ENCODE data around the gene KDM3B. TPM values are rescaled to one million over a fixed set of nuclear protein-coding genes. Genes with fewer than 3 reads are reported as not detected.

KDM3B gene
- total RNA-seq, 2 donors from 2014 or later: 61.2 to 85.1 TPM

GRCh38 chr5:138360941-138361452, 8.5 kb downstream of the KDM3B start:
- H3K36me3 ChIP-seq: no peaks in the 10 kb centered on the region
- no peaks in the 10 kb centered on the region for H3K9me3 ChIP-seq
- H3K27me3 ChIP-seq (replicated peaks; ENCODE audit: insufficient read depth): no peaks in the 10 kb centered on the region
- H3K4me3 ChIP-seq: no peak overlapping the region
- H3K27ac ChIP-seq: no peak overlapping the region
- no peaks in the 10 kb centered on the region for H3K4me1 ChIP-seq (replicated peaks)
- intact Hi-C loops (cut with DNase I): no loop called here
- WGBS: 90% methylated on average over 1 of the region's 1 CpG
- DNase-seq (ENCODE audit: low spot score): no peak
- no peak for TF ChIP-seq POLR2A (IDR thresholded peaks at IDR 0.05)
- no peak for TF ChIP-seq CTCF (IDR thresholded peaks at IDR 0.05)
- no peak for TF ChIP-seq POLR2AphosphoS5 (IDR thresholded peaks at IDR 0.05)

GRCh38 chr5:138364576-138364975, 12.1 kb downstream of the KDM3B start:
- WGBS: 85% methylated on average over 1 of the region's 1 CpG

GRCh38 chr5:138366632-138367382, 14.3 kb downstream of the KDM3B start:
- DNase-seq (ENCODE audit: low spot score): no peak
- intact Hi-C loops (cut with DNase I): no loop called here
- Histone ChIP-seq H3K4me3 (no peak overlapping the region), H3K4me1 (replicated peaks) (no peaks in the 10 kb centered on the region), H3K9me3 (no peaks in the 10 kb centered on the region), H3K27me3 (replicated peaks; ENCODE audit: insufficient read depth) (no peaks in the 10 kb centered on the region), H3K36me3 (no peaks in the 10 kb centered on the region), H3K27ac (peak overlapping the region; percentile 3 to 34)
- WGBS: 30% methylated on average over 4 of the region's 4 CpGs
- TF ChIP-seq POLR2A (IDR thresholded peaks at IDR 0.05) (no peak), POLR2AphosphoS5 (IDR thresholded peaks at IDR 0.05) (peak; percentile 53)

More at GRCh38 chr5:138364576-138364975, 12.1 kb downstream of the KDM3B start:
- Histone ChIP-seq H3K4me1 (replicated peaks) (no peaks in the 10 kb centered on the region), H3K9me3 (no peaks in the 10 kb centered on the region), H3K4me3 (no peak overlapping the region), H3K27ac (no peak overlapping the region), H3K36me3 (no peaks in the 10 kb centered on the region), H3K27me3 (replicated peaks; ENCODE audit: insufficient read depth) (no peaks in the 10 kb centered on the region)
- intact Hi-C loops (cut with DNase I): no loop called here
- TF ChIP-seq POLR2A (IDR thresholded peaks at IDR 0.05): no peak
- no peak for TF ChIP-seq CTCF (IDR thresholded peaks at IDR 0.05)
- no peak for TF ChIP-seq POLR2AphosphoS5 (IDR thresholded peaks at IDR 0.05)
- no peak for DNase-seq (ENCODE audit: low spot score)

GRCh38 chr5:138369261-138369660, 16.8 kb downstream of the KDM3B start:
- no peaks in the 10 kb centered on the region for H3K27me3 ChIP-seq (replicated peaks; ENCODE audit: insufficient read depth)
- H3K9me3 ChIP-seq: no peaks in the 10 kb centered on the region
- WGBS: 75% methylated on average over 5 of the region's 5 CpGs
- H3K36me3 ChIP-seq: no peaks in the 10 kb centered on the region
- H3K4me1 ChIP-seq (replicated peaks): no peaks in the 10 kb centered on the region
- intact Hi-C loops (cut with DNase I): no loop called here
- no peak overlapping the region for H3K27ac ChIP-seq
- H3K4me3 ChIP-seq: no peak overlapping the region
- TF ChIP-seq POLR2A (IDR thresholded peaks at IDR 0.05): no peak
- no peak for TF ChIP-seq CTCF (IDR thresholded peaks at IDR 0.05)
- no peak for TF ChIP-seq POLR2AphosphoS5 (IDR thresholded peaks at IDR 0.05)
- DNase-seq (ENCODE audit: low spot score): no peak

- H3K36me3 ChIP-seq: no peaks in the 10 kb centered on the region
- H3K4me1 ChIP-seq (replicated peaks): no peaks in the 10 kb centered on the region
- no peak for DNase-seq (ENCODE audit: low spot score)
- no peak overlapping the region for H3K4me3 ChIP-seq
- H3K27me3 ChIP-seq (replicated peaks; ENCODE audit: insufficient read depth): no peaks in the 10 kb centered on the region
- no peak for TF ChIP-seq CTCF (IDR thresholded peaks at IDR 0.05)
- TF ChIP-seq POLR2A (IDR thresholded peaks at IDR 0.05): no peak
- no peak for TF ChIP-seq POLR2AphosphoS5 (IDR thresholded peaks at IDR 0.05)
- no peaks in the 10 kb centered on the region for H3K9me3 ChIP-seq
- whole genome bisulfite sequencing: 80% methylated on average over 2 of the region's 2 CpGs
- intact Hi-C loops (cut with DNase I): no loop called here
- H3K27ac ChIP-seq: no peak overlapping the region
Measured at GRCh38 chr5:138369706-138370105, 17.2 kb downstream of the KDM3B start.

Measured in prostate gland (tissue), 2 donors.